Measurements from ENCODE around the gene TNFSF11. TPM values are rescaled to one million over a fixed set of nuclear protein-coding genes. Genes with fewer than 3 reads are reported as not detected.
A peak's percentile ranks its signal among the peaks of the same experiment; 100 is the strongest.
"Not testable (repeated sequence)": the region's sequence is repeated elsewhere in the genome, so short reads cannot be mapped to it uniquely, and the experiment has no call there.

The TNFSF11 gene
- total RNA-seq, 1 donor from 2014 or later: not detected

DNA sequence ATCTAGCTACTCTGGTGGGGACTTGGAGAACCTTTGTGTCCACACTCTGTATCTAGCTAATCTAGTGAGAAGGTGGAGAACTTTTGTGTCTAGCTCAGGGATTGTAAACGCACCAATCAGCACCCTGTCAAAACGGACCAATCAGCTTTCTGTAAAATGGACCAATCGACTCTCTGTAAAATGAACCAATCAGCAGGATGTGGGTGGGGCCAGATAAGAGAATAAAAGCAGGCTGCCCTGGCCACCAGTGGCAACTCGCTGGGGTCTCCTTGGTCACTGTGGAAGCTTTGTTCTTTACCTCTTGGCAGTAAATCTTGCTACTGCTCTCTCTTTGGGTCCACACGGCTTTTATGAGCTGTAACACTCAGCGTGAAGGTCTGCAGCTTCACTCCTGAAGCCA is 13.6 kb upstream of the TNFSF11 start:
- not testable (repeated sequence) for DNase-seq (ENCODE audit: low spot score)

GRCh38 chr13:42561752-42562467 is 12.0 kb upstream of the TNFSF11 start:
- no peak for DNase-seq (ENCODE audit: low spot score)

DNA sequence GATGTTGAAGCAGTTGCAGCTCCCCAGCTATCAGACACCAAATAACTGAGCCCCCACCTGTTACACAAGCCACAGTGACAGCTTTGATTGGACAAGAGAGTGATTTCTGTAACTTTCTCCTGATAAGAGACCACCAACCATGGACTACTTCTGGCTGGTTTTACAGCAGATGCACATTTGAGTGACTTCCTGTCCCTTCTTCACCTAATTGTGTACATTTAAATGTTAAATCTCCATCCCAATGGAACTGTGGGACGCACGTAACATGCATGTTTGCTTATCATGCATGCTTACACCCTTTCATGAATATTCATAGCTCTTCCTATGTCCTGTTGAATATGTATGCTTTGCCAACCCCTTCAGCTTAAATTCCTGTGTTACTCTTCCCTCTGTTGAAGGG is 6.0 kb upstream of the TNFSF11 start:
- no peak for DNase-seq (ENCODE audit: low spot score)

- DNase-seq (ENCODE audit: low spot score): no peak
Observed at GRCh38 chr13:42569576-42570344, 4.2 kb upstream of the TNFSF11 start.

GRCh38 chr13:42571895-42572294 is 2.1 kb upstream of the TNFSF11 start:
- DNase-seq (ENCODE audit: low spot score): no peak

- no peak for DNase-seq (ENCODE audit: low spot score)
Observed at GRCh38 chr13:42574435-42575311, 721 bp downstream of the TNFSF11 start.

- DNase-seq (ENCODE audit: low spot score): no peak
Observed at GRCh38 chr13:42575938-42576337, 2.0 kb downstream of the TNFSF11 start.

DNA sequence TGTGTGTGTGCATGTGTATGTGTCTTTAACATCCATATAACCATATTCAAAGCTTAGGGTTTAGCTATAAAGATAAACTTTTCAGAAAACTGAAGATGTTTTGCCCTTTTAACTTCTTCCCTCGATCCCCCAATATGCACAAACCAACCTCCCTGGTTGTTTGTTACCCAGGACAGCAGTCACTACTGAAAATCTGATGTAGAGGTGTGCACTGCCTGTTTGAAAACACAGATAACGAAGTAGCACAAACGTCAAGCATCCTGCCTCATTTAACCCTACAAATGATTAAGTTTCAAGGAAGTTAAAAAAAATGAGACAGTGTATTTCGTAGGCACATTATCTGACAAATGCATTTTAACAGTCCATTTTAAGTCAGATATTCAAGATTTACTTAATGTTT is 3.6 kb downstream of the TNFSF11 start:
- DNase-seq (ENCODE audit: low spot score): no peak

- DNase-seq (ENCODE audit: low spot score): no peak
Observed at GRCh38 chr13:42580644-42581043, 6.7 kb downstream of the TNFSF11 start.

DNA sequence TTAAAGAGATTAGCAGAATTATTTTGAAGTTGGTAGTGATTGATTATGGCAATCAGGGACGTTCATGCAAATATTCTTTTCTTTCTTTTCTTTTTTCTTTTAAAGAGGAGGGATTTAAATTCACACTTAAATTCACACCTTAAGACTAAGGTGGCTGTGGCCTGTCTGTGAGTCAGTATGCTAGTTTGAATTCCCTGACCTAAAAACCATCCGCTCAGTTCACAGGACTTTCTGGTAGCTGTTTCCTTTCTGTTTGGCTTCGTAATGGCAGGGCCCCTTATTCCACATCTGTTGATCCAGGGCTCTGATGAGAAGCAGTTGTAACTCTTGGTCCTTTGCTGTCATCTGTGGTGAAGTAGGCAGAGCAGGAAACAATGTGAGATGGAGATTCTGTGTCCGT is 7.5 kb downstream of the TNFSF11 start:
- no peak for DNase-seq (ENCODE audit: low spot score)

GRCh38 chr13:42591602-42592001 is 17.6 kb downstream of the TNFSF11 start:
- DNase-seq (ENCODE audit: low spot score): no peak

DNA sequence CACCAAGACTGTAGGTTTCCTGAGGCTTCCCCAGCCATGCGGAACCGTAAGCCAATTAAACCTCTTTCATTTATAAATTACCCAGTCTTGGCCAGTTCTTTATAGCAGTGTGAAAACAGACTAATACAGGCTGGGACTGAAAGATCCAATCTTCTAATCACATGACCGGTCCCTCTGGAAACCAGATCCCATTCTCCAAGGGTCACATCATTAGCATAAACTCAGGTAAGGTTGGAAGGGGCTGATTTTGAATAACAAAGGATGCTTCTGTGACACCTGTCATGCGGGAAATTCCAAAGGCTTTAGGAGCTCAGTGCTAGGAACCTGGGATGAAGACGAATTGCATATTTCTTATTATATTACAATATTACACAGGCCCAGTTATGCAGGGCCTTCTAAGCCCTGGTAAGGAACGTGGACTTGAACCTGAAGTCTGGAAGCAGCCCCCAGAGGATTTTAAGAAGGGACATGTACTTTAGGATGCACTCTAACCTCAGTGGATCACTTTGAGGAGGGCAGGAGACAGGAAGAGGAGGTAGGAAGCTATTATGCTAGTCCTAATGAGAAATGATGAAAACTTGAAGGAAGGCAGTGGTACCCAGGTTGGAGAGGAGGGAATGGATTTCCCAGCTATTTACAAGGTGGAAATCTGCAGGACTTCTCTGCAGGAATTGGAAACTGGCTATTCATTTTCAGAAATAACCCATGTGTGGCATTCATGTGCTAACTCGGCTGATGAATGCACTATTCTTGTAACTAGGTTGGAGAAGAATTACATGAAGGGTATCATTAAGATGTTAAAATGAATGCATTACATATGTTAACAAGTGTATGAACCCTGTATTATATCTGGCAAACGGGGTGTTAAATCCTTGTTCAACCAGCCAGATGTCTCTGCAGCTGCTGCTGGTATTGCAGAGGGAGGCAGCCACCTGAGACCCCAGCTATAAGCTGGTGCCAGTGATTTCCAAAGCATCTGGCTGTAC is 19.3 kb downstream of the TNFSF11 start:
- DNase-seq (ENCODE audit: low spot score): no peak

DNA sequence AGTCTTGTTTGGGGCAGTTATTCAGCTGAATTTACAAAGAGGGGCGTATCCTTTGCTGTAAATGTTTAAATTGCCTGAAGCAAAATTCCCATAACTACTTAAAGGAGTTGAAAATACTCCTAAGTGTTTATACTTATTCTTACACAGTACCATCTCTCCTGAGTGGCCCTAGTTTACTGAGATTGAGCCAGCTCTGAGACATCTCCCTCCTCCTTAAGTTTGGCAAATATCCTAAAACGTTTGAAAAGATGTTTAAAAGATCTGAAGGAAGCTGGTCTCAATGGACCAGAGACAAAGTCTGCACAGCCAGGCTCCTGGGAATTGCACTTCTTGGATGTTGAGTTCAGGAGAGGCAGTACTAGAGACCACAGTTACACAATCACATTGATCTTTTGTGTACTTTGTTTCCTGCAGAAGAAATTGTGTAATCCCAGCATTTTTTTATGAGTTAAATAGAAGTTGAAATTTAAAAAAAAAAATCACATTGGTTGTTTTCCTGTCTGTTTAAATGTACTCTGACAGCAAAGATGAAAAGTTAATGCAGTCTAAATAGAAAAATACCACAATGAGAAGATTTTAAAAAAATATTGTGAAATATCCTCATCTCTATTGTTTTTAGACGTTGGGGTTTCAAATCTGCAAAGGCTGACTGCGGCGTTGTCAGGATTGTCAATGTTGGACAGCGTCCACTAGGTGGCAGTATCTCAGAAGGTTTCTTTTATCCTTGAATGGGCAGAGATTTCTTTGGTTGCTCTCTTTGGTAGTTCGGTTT is 20.7 kb downstream of the TNFSF11 start:
- peak; percentile 69 for DNase-seq (ENCODE audit: low spot score)

- DNase-seq (ENCODE audit: low spot score): no peak
Observed at GRCh38 chr13:42595253-42595571, 21.3 kb downstream of the TNFSF11 start.

DNA sequence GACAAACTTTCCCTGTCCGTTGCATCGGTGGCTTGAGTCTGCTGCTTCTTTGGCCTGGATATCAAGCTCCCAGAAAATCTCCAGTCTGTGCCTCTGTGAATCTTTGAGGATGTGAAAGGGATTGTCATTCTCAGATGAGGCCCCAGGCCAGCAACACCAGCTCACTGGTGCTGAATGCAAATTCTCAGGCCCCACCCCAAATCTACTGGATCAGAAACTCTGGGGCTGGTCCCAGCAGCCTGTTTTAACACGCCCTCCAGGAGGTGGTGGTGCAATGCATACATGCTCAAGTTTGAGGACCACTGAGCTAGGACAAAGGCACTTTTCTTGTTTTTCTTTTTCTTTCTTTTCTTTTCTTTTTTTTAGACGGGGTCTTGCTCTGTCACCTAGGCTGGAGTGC is 23.6 kb downstream of the TNFSF11 start:
- no peak for DNase-seq (ENCODE audit: low spot score)

- no peak for DNase-seq (ENCODE audit: low spot score)
Observed at GRCh38 chr13:42600943-42601342, 27.0 kb downstream of the TNFSF11 start.

DNA sequence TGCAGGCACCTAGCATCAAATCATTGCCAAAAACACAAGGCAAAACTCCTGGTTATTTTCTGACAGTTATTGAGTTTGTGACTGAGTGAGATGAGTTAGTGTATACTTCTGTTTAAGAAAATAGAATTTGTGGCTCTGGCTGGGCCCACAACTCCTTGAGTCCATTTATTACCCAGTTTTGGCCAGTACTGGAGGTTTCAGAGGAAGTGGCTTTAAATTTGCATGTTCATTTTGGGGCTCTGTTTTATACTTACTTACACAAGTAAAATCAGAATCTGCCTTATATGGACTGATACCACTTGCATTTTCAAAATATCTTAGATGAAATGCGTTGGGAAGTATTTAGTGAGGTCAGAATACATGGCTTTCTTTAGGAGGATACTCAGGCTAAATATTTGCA is 29.0 kb downstream of the TNFSF11 start:
- no peak for DNase-seq (ENCODE audit: low spot score)

- DNase-seq (ENCODE audit: low spot score): no peak
Observed at GRCh38 chr13:42603571-42603970, 29.6 kb downstream of the TNFSF11 start.

DNA sequence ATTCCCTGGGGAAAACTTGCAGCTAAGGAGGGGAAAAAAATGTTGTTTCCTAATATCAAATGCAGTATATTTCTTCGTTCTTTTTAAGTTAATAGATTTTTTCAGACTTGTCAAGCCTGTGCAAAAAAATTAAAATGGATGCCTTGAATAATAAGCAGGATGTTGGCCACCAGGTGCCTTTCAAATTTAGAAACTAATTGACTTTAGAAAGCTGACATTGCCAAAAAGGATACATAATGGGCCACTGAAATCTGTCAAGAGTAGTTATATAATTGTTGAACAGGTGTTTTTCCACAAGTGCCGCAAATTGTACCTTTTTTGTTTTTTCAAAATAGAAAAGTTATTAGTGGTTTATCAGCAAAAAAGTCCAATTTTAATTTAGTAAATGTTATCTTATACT is 33.6 kb downstream of the TNFSF11 start:
- no peak for DNase-seq (ENCODE audit: low spot score)

DNA sequence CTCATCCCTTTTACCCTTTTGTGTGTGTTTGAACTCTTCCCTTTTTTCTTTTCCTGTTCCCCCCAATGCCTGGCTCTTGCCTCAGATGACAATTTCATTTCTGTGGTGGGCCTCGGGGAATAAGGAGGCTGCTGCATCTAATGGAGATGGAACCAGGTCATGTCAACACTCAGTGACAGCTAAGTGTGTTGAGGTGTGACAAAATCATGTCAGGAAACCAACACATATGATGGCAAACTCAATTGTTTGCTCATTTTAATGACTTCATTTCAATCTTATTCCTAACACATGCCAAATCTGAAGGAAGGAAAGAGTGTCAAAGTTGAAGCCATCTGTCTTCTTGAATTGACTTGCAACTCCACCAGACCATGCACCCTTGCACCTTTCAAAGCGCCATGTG is 36.7 kb downstream of the TNFSF11 start:
- DNase-seq (ENCODE audit: low spot score): no peak
